B cell (primary cell): Measurements from ENCODE around the gene COL19A1. TPM values are rescaled to one million over a fixed set of nuclear protein-coding genes. Genes with fewer than 3 reads are reported as not detected.

Experiments used
- ATAC-seq: fragments of 200-7000 bp; cut with Tn5 transposase; one replicate; pipeline ENCODE4 v1.10.0; 2021; ENCODE audit warnings: low read depth, mild to moderate bottlenecking, moderate number of reproducible peaks, moderate library complexity
- CTCF ChIA-PET: fragments of 350-600 bp; sonication (Branson Sonifier 250); formaldehyde crosslinking; loops from one replicate; lab custom pipeline; 2021; ENCODE audit warnings: antibody characterized with exemption, inconsistent platforms; lab: Charles Lee
- POLR2A ChIA-PET: fragments of 350-600 bp; sonication (Branson Sonifier 250); formaldehyde crosslinking; loops from one replicate; lab custom pipeline; 2021; ENCODE audit warnings: antibody characterized with exemption; lab: Charles Lee
- DNase-seq: peaks from one replicate; pipeline ENCODE4 v3.0.0; 2013
- H2AFZ ChIP-seq: 2 replicates; pipeline ENCODE4 v1.6.1; 2012; ENCODE audit warnings: mild to moderate bottlenecking, low read depth, low read length; ENCODE audit not compliant: insufficient read depth, poor library complexity, severe bottlenecking
- H3K27ac ChIP-seq, 2 donors: 1 replicate in 1 of 2; 2 replicates in 1 of 2; pipeline ENCODE4 v1.5.1; 2012 to 2013; ENCODE audit warnings: low read length in 2 of 2, mild to moderate bottlenecking in 2 of 2, moderate library complexity in 1 of 2
- H3K27me3 ChIP-seq, 4 experiments: fragments of 200-600 bp in 1 of 4; sonication (generic) in 1 of 4; replicated peaks in 1 of 4; 1 replicate in 2 of 4; 2 replicates in 2 of 4; pipeline versions ENCODE4 v1.6.1 to v1.7.0; 2013 to 2016; ENCODE audit warnings: low read length in 3 of 4, mild to moderate bottlenecking in 2 of 4, mixed read lengths in 1 of 4, moderate library complexity in 1 of 4; ENCODE audit not compliant: insufficient read depth in 4 of 4, control insufficient read depth in 3 of 4; ENCODE audit errors: control extremely low read depth in 1 of 4
- H3K36me3 ChIP-seq, 2 experiments: replicated peaks in 1 of 2; 1 replicate in 1 of 2; 2 replicates in 1 of 2; pipeline versions ENCODE4 v1.6.1 to v1.7.1; 2013; ENCODE audit warnings: low read length in 1 of 2; ENCODE audit not compliant: insufficient read depth in 2 of 2, control insufficient read depth in 1 of 2; ENCODE audit errors: control extremely low read depth in 1 of 2, extremely low read depth in 1 of 2
- H3K4me1 ChIP-seq, 2 donors: fragments of 200-600 bp in 1 of 2; sonication (generic) in 1 of 2; 1 replicate in 1 of 2; 2 replicates in 1 of 2; pipeline versions ENCODE4 v1.5.1 to v1.6.1; 2013 to 2017; ENCODE audit warnings: low read length in 2 of 2; ENCODE audit not compliant: control insufficient read depth in 2 of 2, insufficient read depth in 2 of 2
- H3K4me2 ChIP-seq: replicated peaks from 2 replicates; pipeline ENCODE3; 2012; ENCODE audit warnings: mild to moderate bottlenecking, low read depth, low read length; ENCODE audit not compliant: poor library complexity, severe bottlenecking
- H3K4me3 ChIP-seq, 5 experiments: fragments of 200-600 bp in 1 of 5; sonication (generic) in 1 of 5; 1 replicate in 3 of 5; 2 replicates in 2 of 5; pipeline versions ENCODE4 v1.5.1 to v1.7.0; 2011 to 2016; ENCODE audit warnings: low read length in 4 of 5, mild to moderate bottlenecking in 4 of 5, low read depth in 2 of 5, control low read depth in 1 of 5, moderate library complexity in 1 of 5; ENCODE audit not compliant: insufficient read depth in 1 of 5; ENCODE audit errors: control extremely low read depth in 1 of 5, extremely low read depth in 1 of 5
- H3K79me2 ChIP-seq: fragments of 200-600 bp; sonication (generic); one replicate; pipeline ENCODE4 v1.6.0; 2016; ENCODE audit warnings: low read length; ENCODE audit not compliant: control insufficient read depth, insufficient read depth
- H3K9ac ChIP-seq: fragments of 200-600 bp; sonication (generic); 2 replicates; pipeline ENCODE4 v1.6.1; 2017; ENCODE audit warnings: mild to moderate bottlenecking, low read length, moderate library complexity
- H3K9me3 ChIP-seq, 3 donors: one replicate each; pipeline versions ENCODE4 v1.6.1 to v1.7.1; 2013; ENCODE audit warnings: low read length in 2 of 3; ENCODE audit not compliant: control insufficient read depth in 2 of 3, insufficient read depth in 1 of 3; ENCODE audit errors: control extremely low read depth in 1 of 3
- H4K20me1 ChIP-seq: 2 replicates; pipeline ENCODE4 v1.6.0; 2012; ENCODE audit warnings: mild to moderate bottlenecking, low read length; ENCODE audit not compliant: insufficient read depth, control insufficient read depth, poor library complexity, severe bottlenecking
- H3K27ac Mint-ChIP-seq: one replicate; pipeline ENCODE4 v1.8.0; 2021; ENCODE audit warnings: mixed read lengths
- H3K27me3 Mint-ChIP-seq: one replicate; pipeline ENCODE4 v1.8.0; 2021; ENCODE audit warnings: mixed read lengths
- H3K4me1 Mint-ChIP-seq: one replicate; pipeline ENCODE4 v1.8.0; 2021; ENCODE audit warnings: mixed read lengths
- H3K4me3 Mint-ChIP-seq: one replicate; pipeline ENCODE4 v1.8.0; 2021; ENCODE audit warnings: mixed read lengths
- H3K9me3 Mint-ChIP-seq: one replicate; pipeline ENCODE4 v1.8.0; 2022; ENCODE audit warnings: mixed read lengths; ENCODE audit not compliant: insufficient read depth
- EZH2 ChIP-seq: IDR thresholded peaks from 2 replicates; pipeline ENCODE4 v1.6.1; 2012; ENCODE audit warnings: borderline replicate concordance, low read depth, mild to moderate bottlenecking, moderate library complexity, low read length; ENCODE audit not compliant: insufficient read depth, poor library complexity, severe bottlenecking
- WGBS: methylation state at CpG from one replicate; pipeline ENCODE4 v1.1.5; 2013; ENCODE audit warnings: missing lambda C conversion rate; ENCODE audit not compliant: insufficient coverage; 5-methylcytosine and 5-hydroxymethylcytosine counted together
- intact Hi-C: fragments of 100-400 bp; cut with micrococcal nuclease; formaldehyde crosslinking; loops from one replicate; pipeline ENCODE4 v1.10.0; 2022
- polyA plus RNA-seq: library from polyadenylated mRNA; depleted of rRNA; stranded (reverse); fragments of >200 nt; gene quantifications from 2 replicates; pipeline ENCODE4 v1.2.3, GENCODE V29; 2012
- total RNA-seq, 2 donors: library from RNA; stranded (reverse); fragments of 120-200 nt in 1 of 2; gene quantifications; 1 replicate in 1 of 2; 2 replicates in 1 of 2; pipeline versions ENCODE4 v1.2.3 to v1.2.4, GENCODE V29; 2013 to 2022
- TF ChIP-seq, protein P1 (sequence below): fragments of 200-600 bp; IDR thresholded peaks from one replicate; pipeline ENCODE4 v1.8.0; 2022; ENCODE audit warnings: antibody characterized with exemption, mild to moderate bottlenecking

Gene COL19A1
- total and polyA plus RNA-seq, 2 donors (not counting 1 experiment from before 2014, with no cell fraction given) = 14.6 to 61.4 TPM

DNA sequence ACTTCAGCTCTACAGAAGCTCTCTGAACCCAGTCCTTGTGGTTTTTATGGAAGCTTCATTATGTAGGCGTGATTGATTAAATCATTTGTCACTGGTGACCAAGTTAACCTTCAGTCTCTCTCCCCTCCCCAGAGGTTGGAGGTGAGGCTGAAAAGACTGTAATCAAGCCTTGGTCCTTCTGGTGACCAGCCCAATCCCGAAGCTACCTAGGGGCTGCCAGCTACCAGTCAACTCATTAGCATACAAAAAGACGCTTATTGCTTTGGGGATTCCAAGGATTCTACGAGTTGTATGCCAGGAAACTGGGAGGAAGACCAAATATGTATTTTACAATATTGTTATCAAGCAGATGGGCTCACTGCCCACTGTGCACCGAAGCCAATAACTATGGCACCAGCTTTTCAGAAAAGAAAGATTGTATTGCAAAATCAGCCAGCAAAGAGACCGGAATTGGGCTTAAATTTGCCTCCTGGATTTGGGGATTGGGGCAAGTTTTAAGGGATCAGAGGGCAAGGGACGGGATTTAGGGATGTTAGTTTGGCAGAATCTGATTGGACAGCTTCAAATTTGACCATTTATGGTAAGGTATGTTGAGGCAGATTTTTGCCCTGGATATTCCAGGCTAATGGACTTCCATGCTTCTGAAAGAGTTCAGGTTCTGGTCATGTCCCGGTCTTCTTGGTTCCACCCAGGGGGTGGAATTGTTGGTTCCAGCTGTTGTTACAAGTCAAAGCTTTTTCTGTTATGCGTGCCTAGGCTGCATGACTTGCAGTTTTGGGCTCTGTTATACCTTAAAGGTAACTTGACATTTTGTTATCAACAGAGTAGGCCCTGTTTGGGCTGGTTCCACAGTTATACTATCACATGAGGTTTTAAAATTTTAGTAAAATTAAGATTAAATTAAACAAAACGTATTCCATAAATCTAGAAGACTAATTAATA lies 269.1 kb downstream of the COL19A1 start:
- no peaks in the 10 kb centered on the region for H3K79me2 ChIP-seq
- H3K27ac ChIP-seq = no peak overlapping the region
- no peak overlapping the region for H2AFZ ChIP-seq
- no peaks in the 10 kb centered on the region for H3K9me3 ChIP-seq
- H3K27me3 Mint-ChIP-seq = no peaks in the 10 kb centered on the region
- no peaks in the 10 kb centered on the region for H3K9me3 Mint-ChIP-seq
- H3K4me2 ChIP-seq = no peak overlapping the region
- H3K4me1 ChIP-seq = no peaks in the 10 kb centered on the region
- DNase-seq (no peak), ATAC-seq (no peak)
- no peak overlapping the region for H3K27ac Mint-ChIP-seq
- 94% methylated on average over 4 of the region's 10 CpGs for WGBS
- CTCF ChIA-PET = interaction anchor here (0.6 to 1.2 kb wide), 2 partner anchors 27 to 85 kb away, joined by 4 read pairs; no protein-coding TSS in a partner anchor
- TF ChIP-seq, protein P1, sequence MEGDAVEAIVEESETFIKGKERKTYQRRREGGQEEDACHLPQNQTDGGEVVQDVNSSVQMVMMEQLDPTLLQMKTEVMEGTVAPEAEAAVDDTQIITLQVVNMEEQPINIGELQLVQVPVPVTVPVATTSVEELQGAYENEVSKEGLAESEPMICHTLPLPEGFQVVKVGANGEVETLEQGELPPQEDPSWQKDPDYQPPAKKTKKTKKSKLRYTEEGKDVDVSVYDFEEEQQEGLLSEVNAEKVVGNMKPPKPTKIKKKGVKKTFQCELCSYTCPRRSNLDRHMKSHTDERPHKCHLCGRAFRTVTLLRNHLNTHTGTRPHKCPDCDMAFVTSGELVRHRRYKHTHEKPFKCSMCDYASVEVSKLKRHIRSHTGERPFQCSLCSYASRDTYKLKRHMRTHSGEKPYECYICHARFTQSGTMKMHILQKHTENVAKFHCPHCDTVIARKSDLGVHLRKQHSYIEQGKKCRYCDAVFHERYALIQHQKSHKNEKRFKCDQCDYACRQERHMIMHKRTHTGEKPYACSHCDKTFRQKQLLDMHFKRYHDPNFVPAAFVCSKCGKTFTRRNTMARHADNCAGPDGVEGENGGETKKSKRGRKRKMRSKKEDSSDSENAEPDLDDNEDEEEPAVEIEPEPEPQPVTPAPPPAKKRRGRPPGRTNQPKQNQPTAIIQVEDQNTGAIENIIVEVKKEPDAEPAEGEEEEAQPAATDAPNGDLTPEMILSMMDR = no peak
- TF ChIP-seq EZH2 = no peak
- H3K4me3 Mint-ChIP-seq = no peak overlapping the region
- no peaks in the 10 kb centered on the region for H4K20me1 ChIP-seq
- POLR2A ChIA-PET = no interaction called here
- no peaks in the 10 kb centered on the region for H3K27me3 ChIP-seq
- no peak overlapping the region for H3K9ac ChIP-seq
- no peaks in the 10 kb centered on the region for H3K4me1 Mint-ChIP-seq
- H3K36me3 ChIP-seq = peaks cover 5 to 54% of the 10 kb centered on the region in 2 experiments
- intact Hi-C loops = no loop called here
- H3K4me3 ChIP-seq = no peak overlapping the region

DNA sequence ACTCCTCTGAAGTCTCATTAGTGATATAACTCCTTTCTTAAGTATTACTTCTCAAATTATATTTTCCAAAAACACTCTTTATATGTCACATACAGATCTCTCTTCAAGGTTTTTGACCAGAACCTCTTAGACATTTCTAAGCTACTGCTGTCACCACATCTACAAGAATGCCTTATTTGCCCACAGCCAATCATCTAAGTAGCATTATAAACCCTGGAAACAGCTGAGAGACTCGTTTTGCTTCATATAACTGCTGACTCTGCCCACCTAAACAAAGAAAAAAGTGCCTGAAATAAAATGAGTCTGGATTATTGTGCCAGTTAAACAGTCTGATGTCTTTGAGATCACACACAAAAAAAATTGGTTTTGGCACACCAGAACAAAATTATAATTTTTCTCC lies 270.6 kb downstream of the COL19A1 start:
- no peak for ATAC-seq
- intact Hi-C loops = no loop called here
- H3K4me2 ChIP-seq = no peak overlapping the region
- no peak for DNase-seq
- H3K79me2 ChIP-seq = no peaks in the 10 kb centered on the region
- H2AFZ ChIP-seq = no peak overlapping the region
- POLR2A ChIA-PET = no interaction called here
- CTCF ChIA-PET = no interaction called here
- H3K9ac ChIP-seq = no peak overlapping the region
- no peaks in the 10 kb centered on the region for H3K4me1 ChIP-seq
- H3K27ac ChIP-seq = no peak overlapping the region
- H3K36me3 ChIP-seq = peaks cover 7 to 54% of the 10 kb centered on the region in 2 experiments
- no peaks in the 10 kb centered on the region for H4K20me1 ChIP-seq
- no peak overlapping the region for H3K4me3 ChIP-seq
- Mint-ChIP-seq H3K4me3 (no peak overlapping the region), H3K4me1 (no peaks in the 10 kb centered on the region), H3K27ac (no peak overlapping the region), H3K9me3 (no peaks in the 10 kb centered on the region), H3K27me3 (no peaks in the 10 kb centered on the region)
- no peak for TF ChIP-seq EZH2
- TF ChIP-seq, protein P1 = no peak
- no CpG with 5 or more reads among the region's 1 CpG for WGBS
- H3K27me3 ChIP-seq = no peaks in the 10 kb centered on the region
- no peaks in the 10 kb centered on the region for H3K9me3 ChIP-seq
